HG03175 (cell line): ENCODE data around the gene C14orf180.

Experiments used
- ATAC-seq: cut with Tn5 transposase; IDR thresholded peaks from one replicate; pipeline ENCODE4 v1.9.1; 2021; ENCODE audit warnings: mild to moderate bottlenecking, moderate library complexity; ENCODE audit not compliant: unreplicated experiment

Gene C14orf180

GRCh38 chr14:104560586-104560945 is 19.0 kb upstream of the C14orf180 start:
- no peak for ATAC-seq

- no peak for ATAC-seq
Measured at GRCh38 chr14:104561124-104561557, 18.4 kb upstream of the C14orf180 start.

DNA sequence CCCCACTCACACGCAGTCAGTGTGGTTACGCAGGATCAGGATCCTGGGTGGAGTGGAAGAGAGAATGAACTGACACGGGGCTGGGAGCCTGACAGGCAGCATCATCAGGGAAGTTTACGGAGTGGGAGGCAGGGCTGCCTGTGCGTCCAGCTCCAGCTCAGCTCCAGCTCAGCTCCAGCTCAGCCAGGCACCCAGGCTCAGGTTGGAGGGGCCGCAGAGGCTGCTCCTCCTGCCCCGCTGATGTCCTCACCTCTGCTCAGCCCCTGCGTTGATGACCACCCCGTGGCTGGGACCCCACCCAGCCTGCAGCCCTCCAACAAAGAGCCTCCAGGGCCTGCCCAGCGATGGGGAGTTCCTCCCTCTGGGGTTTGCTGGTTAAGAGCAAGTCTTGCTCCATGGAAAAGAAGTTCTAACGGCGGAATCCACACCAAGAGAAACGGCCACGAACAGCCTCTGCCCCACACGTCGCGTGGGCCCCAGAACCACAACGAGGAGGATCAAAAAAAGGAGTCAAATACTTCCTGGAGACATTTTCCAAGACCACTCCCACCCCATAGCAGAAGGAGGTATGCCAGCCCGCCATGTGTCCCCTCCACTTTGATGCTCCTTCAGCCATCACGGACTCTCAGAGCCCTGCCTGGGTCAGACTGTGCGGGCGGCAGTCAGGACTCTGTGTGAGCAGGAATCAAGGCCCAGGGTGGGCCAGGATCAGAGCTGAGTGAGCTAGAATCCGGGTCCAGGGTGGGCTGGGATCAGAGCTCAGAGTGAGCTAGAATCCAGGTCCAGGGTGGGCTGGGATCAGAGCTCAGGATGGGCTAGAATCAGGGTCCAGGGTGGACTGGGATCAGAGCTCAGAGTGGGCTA is 17.7 kb upstream of the C14orf180 start:
- ATAC-seq = no peak

- no peak for ATAC-seq
Measured at GRCh38 chr14:104562606-104563005, 17.0 kb upstream of the C14orf180 start.

DNA sequence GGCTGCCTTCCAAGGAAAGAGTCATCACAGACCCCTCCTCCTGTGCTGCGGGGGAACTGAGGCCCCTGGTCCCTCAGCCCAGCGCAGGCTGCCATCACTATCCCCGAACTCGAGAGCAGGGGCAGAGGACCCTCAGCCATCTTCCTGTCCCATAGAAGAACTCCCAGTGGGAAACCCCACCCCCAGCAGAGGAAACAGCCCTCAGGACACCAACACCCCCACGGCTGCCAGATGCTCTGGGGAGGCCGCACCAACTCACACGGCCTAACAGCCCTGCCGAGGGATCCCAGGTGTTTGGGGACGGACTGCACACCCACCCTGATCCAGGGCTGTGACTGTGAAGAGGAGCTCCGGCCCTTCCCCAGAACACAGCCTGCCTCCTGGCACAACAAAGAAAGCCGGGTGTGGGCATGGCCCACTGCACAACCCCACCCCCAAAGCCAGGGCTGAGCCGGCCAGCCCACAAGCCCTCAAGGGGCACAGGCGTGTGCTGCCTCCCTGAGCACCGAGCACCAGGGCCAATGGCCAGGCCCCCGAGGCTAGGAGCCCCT is 16.3 kb upstream of the C14orf180 start:
- ATAC-seq = no peak

DNA sequence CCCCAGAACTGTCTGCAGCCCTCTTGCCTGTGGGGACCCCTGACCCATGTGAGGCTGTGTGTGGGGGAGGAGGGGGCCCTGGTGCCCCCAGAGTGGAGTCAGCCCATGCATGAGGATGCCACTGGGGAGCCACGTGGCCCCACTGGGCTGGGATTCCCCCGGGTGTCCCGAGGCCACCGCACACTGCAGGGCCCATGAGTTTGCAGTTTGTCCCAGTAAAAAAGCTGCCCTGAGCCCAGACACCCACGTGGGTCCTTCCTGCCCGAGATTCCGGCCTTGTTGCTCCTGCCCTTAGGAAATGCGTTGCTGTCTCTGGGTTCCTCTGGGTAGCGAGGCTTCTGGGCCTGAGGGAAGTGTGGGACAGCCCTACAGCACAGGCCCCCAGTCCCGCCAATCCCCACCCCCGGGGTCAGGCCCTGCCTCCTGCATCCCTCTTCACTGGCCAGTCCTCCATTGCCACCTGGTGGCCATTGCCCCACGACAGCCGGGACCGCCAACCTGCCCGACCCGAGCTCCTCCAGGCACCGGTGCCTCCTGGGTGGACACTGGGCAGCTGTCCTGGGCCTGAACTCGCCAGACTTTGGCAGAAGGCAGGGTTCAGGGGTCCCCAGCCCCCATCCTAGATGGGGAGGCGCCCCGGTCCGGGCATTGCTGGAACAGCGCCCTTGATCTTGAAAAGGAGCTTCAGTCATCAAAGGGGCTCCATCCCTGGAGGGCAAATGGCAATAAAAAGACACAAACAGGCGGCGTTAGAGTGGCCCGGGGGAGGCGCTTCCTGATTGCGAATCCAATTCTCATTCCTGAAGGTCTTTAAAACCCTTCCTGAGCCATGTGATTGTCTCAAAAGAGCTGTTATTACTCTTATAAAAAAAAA is 15.6 kb upstream of the C14orf180 start:
- no peak for ATAC-seq

- ATAC-seq = no peak
Measured at GRCh38 chr14:104564744-104565679, 14.6 kb upstream of the C14orf180 start.

DNA sequence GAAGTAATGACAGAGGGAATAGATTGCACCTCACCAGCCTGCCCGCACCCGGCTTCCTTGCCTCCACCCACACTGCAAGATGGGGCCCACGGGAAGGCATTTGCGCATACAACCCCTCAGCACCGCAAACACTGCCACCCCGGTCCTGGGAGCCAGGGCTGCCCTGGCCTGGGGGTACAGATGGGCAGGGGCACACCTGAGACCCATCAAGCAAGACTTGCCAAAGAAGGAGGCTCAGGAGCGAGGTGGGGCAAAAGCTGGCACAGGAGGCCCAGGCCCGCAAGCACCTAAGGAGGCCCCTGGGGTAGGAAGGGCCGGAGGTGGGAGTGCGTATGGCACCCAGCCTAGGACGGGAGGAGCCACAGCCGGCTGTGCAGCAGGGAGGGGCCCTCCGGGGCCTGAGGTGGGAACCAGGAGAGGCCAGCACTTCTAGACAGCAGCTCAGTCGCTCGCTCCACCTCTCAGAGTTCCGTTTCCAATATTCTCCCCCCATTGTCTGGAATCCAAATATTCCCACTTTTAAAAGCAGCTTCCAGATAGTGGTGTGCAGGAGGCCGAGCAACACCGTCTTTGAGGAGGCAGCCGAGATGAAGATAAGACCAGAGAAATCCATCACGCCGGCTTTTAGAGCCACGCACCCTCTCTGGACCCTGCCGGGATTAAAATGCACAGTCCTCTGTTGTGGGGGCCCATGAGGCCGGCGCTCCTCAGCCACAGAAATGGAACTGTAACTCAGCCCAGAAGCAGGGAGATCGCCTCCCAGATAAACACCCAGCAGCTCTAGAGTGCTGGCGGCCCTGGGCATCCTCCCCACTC is 12.2 kb upstream of the C14orf180 start:
- no peak for ATAC-seq

DNA sequence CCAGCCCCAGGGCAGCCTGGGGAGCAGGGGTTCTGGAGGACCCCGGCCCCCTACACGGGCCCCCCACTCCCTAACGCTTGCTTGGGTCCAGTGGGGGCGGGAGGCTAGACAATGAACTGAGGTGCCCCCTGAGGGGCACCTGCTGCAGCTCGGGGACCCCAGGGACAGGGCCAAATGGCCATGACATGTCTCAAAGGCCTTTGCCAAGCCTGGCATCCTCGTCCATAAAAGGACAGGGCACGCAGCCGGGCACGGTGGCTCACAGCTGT is 11.7 kb upstream of the C14orf180 start:
- no peak for ATAC-seq

DNA sequence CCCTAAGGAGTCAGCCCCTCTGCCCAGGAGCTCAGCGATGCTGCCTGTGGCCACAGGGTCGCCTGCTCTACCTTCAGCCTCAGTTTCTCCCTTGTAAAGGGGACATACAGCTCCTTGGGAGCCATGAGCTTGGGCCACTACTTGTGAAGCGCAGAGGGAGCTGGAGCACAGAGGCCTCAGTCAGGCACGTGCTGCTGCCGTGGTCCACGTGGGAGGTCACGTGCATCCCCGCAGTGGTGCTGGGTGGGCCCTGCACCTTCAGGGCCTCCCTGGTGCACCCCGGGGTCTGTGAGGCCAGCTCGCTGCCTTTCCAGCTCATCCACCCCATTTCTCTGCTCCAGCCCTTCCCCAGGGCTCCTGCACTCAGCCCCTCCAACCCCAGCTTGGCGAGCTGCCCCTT is 10.9 kb upstream of the C14orf180 start:
- ATAC-seq = no peak

- no peak for ATAC-seq
Measured at GRCh38 chr14:104569435-104569834, 10.1 kb upstream of the C14orf180 start.

DNA sequence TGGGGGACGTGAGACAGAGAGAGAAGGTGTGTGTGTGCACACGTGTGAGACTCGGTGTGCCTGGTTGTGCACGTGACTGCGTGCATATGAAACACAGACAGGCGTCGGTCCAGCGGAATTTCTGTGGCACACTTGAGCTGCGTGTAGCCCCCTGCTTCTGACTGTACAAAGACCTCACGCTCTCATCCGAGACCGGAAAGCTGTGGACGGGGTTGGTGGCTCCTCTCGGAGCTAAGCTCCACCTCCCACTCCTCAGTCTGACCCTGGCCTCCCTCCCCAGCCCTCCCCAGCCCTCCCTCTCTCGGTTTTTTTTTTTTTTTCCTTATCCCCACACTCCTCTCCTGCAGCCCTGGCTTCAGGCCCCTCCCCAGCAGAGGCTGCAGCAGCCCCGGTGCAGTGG is 8.3 kb upstream of the C14orf180 start:
- no peak for ATAC-seq

DNA sequence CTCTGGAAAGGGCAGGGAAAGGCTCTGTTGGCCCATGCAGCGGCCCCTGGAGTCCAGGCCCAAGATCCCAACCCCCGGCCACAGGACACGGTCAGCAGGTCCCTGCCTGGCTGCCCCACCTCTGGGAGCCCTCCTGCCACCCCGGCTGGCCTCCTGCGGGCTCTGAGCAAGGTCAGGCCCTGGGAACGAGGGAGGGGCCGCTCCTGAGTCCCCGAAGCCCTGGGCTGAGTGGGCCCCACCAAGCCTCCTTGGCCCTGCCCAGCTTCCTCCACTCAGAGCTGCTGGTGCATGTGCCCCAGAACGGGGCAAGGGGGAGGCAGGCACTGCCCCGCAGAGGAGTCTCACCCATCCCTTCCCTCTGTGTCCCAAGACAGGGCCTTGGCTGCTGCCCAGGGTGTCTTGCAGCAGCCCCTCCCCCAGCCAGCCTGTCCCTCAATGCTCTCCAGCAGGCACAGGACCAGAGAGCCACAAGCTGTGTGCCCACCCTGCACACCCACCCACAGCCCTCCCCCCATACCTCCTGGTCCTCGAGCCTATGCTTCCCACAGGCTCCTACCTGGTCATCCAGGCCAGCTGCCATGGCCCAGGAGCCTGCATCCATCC is 7.4 kb upstream of the C14orf180 start:
- no peak for ATAC-seq

DNA sequence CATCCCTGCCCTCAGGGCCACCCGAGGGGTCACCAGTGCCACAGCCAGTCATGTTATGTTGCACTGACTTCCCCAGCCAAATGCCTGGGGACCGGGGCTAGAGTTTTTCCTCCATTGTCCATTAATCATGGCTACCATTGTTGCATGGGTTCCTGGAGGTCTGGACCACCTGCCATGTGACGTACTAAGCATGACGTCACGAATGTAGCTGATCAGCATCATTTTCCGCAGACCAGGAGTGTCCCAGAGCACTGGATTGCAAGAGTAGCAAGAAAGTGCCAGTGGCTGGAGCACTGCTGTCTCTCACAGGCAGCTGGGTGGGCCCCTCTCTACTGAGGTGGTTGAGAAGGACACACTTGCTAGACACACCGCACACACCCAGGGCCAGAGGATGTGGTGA is 6.9 kb upstream of the C14orf180 start:
- no peak for ATAC-seq

DNA sequence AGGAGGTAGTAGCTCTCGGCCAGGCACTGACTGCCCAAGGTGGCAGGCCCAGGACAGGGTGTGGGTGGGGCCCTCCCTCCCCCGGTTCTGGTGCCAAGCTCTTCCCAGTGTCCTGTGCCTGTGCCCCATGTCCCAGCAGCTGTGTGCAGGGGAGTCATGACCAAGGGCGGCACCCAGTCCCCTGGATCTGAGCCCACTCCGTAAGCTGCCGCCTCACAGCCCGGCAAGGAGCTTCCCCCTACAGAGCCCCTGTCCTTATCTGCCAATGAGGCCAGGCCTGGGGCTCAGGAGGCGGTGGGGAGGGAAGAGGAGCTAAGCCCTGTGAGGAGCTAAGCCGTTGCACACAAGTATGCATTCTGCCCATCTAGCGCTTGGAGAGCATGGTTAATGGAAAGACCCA is 5.6 kb upstream of the C14orf180 start:
- no peak for ATAC-seq

DNA sequence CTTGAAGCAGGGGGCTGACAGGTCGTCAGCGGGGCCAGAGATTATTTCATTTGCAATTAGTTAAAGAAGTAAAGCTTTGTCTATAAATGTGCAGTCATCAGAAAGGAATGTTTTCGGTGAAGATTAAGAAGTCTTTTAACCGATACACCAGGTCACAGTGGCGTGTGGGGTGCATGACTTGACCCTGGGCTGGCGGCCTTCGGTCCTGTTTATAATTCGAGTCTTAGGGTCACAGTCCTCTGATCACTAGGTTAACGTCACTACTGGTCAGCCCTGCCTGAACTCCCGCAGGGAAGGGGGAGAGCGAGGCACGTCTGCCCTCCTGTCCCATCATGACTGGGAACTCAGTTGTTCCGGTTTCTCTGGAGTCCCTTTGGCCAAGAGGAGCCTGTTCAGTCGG is 5.0 kb upstream of the C14orf180 start:
- ATAC-seq = no peak

DNA sequence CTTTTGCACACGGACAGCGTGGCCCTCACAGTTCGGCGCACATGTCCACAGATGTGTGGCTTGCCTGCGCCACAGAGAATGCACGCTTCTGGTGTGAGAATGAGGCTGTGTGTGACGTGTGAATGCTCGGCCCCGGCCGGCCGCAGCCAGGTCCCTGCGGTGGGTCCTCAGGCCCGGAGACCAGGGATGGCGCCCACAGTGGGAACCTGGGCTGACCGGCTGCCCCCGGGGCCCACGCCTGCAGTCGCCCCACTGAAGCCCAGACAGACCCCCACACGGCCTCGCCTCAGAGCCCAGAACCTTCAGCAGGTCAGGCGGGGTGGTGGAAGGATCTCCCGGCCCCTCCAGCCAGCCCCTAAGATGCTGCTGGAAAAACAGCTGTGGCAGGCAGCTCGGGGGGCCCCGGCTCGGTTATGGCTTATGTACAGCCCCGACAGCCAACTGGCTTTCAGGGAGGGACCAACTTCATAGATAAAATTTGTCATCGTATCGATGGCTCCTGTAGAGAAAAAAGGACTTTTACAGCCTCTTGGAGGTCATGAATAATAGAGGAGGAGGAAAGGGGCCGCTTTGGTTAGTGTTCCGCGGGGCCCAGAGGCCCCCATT is 4.5 kb upstream of the C14orf180 start:
- ATAC-seq = no peak

DNA sequence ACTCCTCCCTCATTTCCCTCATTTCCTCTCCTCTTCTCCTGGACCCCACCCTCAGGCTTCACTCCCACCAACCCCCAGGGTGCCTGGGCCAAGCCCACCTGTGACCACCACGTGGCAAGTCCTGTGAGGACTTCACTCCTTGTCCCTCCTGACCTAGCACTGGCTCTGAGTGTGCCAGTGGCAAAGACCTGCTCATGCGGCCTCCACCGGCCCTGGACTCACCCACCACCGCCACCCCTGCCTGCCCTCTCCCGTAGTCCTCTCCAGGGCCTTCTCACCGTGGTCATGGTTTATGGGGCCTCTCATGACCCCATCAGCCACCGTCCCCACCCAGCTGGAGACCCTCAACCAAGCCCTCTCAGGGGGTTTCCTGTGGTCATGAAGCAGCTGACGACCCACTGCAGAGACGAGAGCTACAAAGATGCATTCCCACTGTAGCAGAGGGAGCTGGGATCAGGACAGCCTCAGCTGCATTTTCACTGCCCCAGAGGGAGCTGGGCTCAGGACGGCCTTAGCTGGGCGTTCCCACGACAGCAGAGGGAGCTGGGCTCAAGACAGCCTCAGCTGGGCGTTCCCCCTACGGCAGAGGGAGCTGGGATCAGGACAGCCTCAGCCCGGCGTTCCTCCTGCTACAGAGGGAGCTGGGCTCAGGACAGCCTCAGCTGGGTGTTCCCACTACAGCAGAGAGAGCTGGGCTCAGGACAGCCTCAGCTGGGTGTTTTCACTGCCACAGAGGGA is 3.2 kb upstream of the C14orf180 start:
- no peak for ATAC-seq

- ATAC-seq = no peak
Measured at GRCh38 chr14:104576970-104577332, 2.6 kb upstream of the C14orf180 start.
